HFF-Myc (cell line): ENCODE results near the gene INAFM1.

Source experiments
- DNase-seq: peaks from one replicate; pipeline ENCODE4 v3.0.0-alpha.2; 2011; ENCODE audit warnings: low read depth; ENCODE audit errors: extremely low read depth
- H3K4me3 ChIP-seq: replicated peaks from 2 replicates; pipeline ENCODE4 v1.5.1; 2011; ENCODE audit warnings: low read depth, mild to moderate bottlenecking, control low read depth, low read length
- TF ChIP-seq, protein P1 (sequence below): IDR thresholded peaks from 2 replicates; pipeline ENCODE4 v1.5.1; 2012; ENCODE audit warnings: mild to moderate bottlenecking, low read depth, low read length, control low read depth; ENCODE audit errors: missing control alignments

INAFM1 gene

GRCh38 chr19:47264629-47265028 lies 10.1 kb upstream of the INAFM1 start:
- H3K4me3 ChIP-seq: no peak overlapping the region
- no peak for DNase-seq
- TF ChIP-seq, protein P1, sequence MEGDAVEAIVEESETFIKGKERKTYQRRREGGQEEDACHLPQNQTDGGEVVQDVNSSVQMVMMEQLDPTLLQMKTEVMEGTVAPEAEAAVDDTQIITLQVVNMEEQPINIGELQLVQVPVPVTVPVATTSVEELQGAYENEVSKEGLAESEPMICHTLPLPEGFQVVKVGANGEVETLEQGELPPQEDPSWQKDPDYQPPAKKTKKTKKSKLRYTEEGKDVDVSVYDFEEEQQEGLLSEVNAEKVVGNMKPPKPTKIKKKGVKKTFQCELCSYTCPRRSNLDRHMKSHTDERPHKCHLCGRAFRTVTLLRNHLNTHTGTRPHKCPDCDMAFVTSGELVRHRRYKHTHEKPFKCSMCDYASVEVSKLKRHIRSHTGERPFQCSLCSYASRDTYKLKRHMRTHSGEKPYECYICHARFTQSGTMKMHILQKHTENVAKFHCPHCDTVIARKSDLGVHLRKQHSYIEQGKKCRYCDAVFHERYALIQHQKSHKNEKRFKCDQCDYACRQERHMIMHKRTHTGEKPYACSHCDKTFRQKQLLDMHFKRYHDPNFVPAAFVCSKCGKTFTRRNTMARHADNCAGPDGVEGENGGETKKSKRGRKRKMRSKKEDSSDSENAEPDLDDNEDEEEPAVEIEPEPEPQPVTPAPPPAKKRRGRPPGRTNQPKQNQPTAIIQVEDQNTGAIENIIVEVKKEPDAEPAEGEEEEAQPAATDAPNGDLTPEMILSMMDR: no peak

DNA sequence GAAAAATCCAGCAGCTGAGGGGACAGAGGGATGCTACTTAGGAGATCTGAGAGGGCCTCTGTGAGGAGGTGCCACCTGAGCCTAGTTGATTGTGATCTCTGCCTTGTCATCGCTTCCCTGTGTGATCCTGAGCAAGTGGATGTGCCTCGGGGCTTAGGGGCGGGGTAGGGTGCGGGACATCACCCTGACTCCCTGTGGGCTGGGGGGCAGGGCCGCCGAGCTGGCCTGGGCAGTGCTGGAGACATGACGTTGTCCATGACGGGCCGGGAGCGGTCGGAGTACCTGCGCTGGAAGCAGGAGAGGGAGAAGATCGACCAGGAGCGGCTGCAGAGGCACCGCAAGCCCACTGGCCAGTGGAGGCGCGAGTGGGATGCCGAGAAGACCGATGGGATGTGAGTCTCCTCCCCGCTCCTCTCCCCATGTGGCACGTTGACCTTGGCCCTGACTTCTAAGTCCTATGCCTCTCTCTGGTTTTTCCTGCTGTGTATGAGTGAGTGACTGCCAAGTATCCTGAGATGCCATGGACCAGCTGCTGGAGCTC lies 8.2 kb upstream of the INAFM1 start:
- TF ChIP-seq, protein P1: no peak

GRCh38 chr19:47267350-47267759 lies 7.3 kb upstream of the INAFM1 start:
- no peak for DNase-seq
- TF ChIP-seq, protein P1: no peak
- no peak overlapping the region for H3K4me3 ChIP-seq

More for the DNA sequence above, 8.2 kb upstream of the INAFM1 start:
- DNase-seq: no peak
- no peak overlapping the region for H3K4me3 ChIP-seq

- TF ChIP-seq, protein P1: no peak
- no peak overlapping the region for H3K4me3 ChIP-seq
- no peak for DNase-seq
Observed at GRCh38 chr19:47268028-47268427, 6.7 kb upstream of the INAFM1 start.

GRCh38 chr19:47269596-47269995 lies 5.1 kb upstream of the INAFM1 start:
- no peak overlapping the region for H3K4me3 ChIP-seq
- TF ChIP-seq, protein P1: no peak

GRCh38 chr19:47270408-47270807 lies 4.3 kb upstream of the INAFM1 start:
- DNase-seq: no peak
- TF ChIP-seq, protein P1: no peak
- H3K4me3 ChIP-seq: no peak overlapping the region

More at GRCh38 chr19:47269596-47269995, 5.1 kb upstream of the INAFM1 start:
- no peak for DNase-seq

DNA sequence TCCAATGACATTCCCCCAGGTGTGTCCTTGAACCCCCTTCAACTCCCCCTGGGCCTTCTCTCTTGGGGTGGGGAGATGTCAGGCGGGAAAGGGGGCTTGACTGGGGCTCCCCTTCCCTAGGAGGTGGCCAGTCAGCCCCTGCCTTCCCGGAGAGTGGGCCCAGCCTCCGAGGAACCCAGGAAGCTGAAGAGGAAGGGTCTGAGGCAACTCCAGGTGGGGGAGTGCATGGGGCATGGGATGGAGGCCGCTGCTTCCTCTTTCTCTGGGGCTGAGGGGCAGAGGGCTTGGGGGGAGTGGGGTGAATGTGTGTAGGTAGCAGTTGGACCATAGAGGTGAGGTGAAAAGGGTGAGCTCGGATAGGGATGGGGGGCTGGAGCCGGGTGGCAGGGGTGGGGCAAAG lies 2.7 kb upstream of the INAFM1 start:
- no peak overlapping the region for H3K4me3 ChIP-seq
- TF ChIP-seq, protein P1: no peak
- DNase-seq: no peak
